Effector memory CD4-positive, alpha-beta T cell (primary cell): Measurements from ENCODE around the gene NDNF.

Experiments
- DNase-seq, 3 donors: peaks; one replicate each; pipeline ENCODE4 v3.0.0-alpha.2; 2020
- H3K27ac ChIP-seq: 2 replicates; pipeline ENCODE4 v1.7.0; 2013; ENCODE audit warnings: mild to moderate bottlenecking, low read length, moderate library complexity; ENCODE audit not compliant: insufficient read depth, poor library complexity, severe bottlenecking
- H3K27me3 ChIP-seq: replicated peaks from 2 replicates; pipeline ENCODE4 v1.7.0; 2013; ENCODE audit warnings: mild to moderate bottlenecking, low read length; ENCODE audit not compliant: insufficient read depth, control insufficient read depth, poor library complexity, severe bottlenecking
- H3K36me3 ChIP-seq: 2 replicates; pipeline ENCODE4 v1.7.0; 2013; ENCODE audit warnings: mild to moderate bottlenecking, low read length, moderate library complexity; ENCODE audit not compliant: control insufficient read depth, insufficient read depth
- H3K4me1 ChIP-seq: 2 replicates; pipeline ENCODE4 v1.7.0; 2013; ENCODE audit warnings: low read length, mild to moderate bottlenecking; ENCODE audit not compliant: control insufficient read depth, insufficient read depth, poor library complexity, severe bottlenecking
- H3K4me3 ChIP-seq: 2 replicates; pipeline ENCODE4 v1.7.0; 2013; ENCODE audit warnings: low read length, low read depth, mild to moderate bottlenecking; ENCODE audit not compliant: insufficient read depth, poor library complexity, severe bottlenecking
- H3K9me3 ChIP-seq: 2 replicates; pipeline ENCODE4 v1.7.0; 2013; ENCODE audit warnings: mild to moderate bottlenecking, low read length, moderate library complexity; ENCODE audit not compliant: control insufficient read depth

NDNF gene

DNA sequence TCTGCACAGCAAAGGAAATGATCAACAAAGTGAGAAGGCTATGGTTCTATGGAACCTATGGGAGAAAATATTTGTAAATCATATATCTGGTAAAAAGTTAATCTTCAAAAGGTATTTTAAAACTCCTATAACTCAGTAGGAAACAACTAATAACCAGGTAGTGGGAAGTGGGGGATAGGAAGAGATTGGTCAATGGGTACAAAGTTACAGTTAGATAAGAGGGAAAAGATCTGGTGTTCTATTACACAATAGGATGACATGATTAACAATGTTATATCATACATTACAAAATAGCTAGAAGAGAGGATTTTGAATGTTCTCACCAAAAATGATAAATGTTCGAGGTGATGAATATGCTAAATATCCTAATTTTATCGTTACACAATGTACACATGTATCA lies 46.3 kb downstream of the NDNF start:
- Histone ChIP-seq H3K4me3 (no peak overlapping the region), H3K36me3 (no peaks in the 10 kb centered on the region), H3K27me3 (no peaks in the 10 kb centered on the region), H3K4me1 (no peaks in the 10 kb centered on the region), H3K9me3 (no peaks in the 10 kb centered on the region), H3K27ac (no peak overlapping the region)
- DNase-seq: no peak

GRCh38 chr4:121025540-121025939 lies 46.8 kb downstream of the NDNF start:
- H3K4me3 ChIP-seq: no peak overlapping the region
- H3K36me3 ChIP-seq: no peaks in the 10 kb centered on the region
- no peaks in the 10 kb centered on the region for H3K27me3 ChIP-seq
- H3K4me1 ChIP-seq: no peaks in the 10 kb centered on the region
- DNase-seq: no peak
- H3K9me3 ChIP-seq: no peaks in the 10 kb centered on the region
- H3K27ac ChIP-seq: no peak overlapping the region

DNA sequence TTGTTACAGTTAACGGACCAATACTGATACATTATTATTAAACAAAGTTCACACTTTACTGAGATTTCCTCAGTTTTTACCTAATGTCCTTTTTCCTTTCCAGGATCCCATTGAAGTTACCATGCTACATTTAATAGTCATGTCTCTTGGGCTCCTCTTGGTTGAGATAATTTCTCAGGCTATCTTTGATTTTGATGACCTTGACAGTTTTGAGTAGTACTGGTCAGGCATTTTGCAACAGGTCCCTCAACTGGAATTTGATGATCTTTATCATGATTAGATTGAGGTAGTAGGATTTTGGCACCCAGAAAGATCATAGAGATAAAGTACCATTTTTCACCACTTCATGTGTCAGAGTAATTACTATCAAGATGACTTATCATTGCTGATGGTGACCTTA lies 53.8 kb downstream of the NDNF start:
- no peaks in the 10 kb centered on the region for H3K36me3 ChIP-seq
- no peak overlapping the region for H3K27ac ChIP-seq
- no peak for DNase-seq
- no peaks in the 10 kb centered on the region for H3K4me1 ChIP-seq
- no peaks in the 10 kb centered on the region for H3K27me3 ChIP-seq
- no peaks in the 10 kb centered on the region for H3K9me3 ChIP-seq
- H3K4me3 ChIP-seq: no peak overlapping the region

DNA sequence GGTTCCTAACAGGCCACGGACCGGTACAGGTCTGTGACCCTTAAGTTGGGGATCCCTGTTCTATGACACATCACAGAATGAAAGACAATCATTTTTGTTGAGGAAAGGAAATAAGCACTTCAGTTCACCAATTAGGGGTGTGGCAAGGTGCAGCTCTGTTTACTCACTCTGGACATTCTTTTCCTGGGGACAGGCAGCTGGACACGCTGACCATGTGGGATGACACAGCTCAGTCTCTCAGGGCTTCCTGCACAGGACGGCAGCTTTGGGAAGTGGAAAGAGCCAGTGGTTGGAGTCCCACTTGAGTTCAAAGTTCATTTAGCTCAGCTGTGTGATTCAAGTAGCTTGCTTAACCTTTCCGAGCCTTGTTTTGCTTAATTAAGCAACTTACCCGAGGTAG lies 55.7 kb downstream of the NDNF start:
- Histone ChIP-seq H3K27ac (no peak overlapping the region), H3K36me3 (no peaks in the 10 kb centered on the region), H3K4me3 (no peak overlapping the region), H3K27me3 (no peaks in the 10 kb centered on the region), H3K9me3 (no peaks in the 10 kb centered on the region), H3K4me1 (no peaks in the 10 kb centered on the region)
- no peak for DNase-seq

DNA sequence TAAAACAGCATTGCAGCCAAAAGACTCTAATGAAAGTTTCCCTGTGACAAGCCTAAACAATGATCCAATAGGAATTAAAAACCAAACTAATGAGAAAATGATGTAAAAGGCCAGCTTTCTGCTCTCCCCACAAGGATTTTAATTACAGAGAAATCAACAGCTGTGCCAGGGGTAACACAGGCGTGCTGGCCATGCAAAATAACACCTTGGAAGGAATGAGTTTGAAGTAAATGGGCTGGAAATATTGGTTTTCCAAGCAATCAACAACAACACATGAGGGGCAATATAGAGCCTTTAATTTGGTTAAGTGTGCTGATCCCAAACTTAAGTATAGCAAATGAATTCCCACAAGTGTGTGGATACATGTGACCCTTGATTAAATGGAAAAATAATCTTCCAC lies 56.9 kb downstream of the NDNF start:
- no peaks in the 10 kb centered on the region for H3K27me3 ChIP-seq
- no peak overlapping the region for H3K4me3 ChIP-seq
- H3K4me1 ChIP-seq: no peaks in the 10 kb centered on the region
- H3K9me3 ChIP-seq: no peaks in the 10 kb centered on the region
- DNase-seq: no peak
- H3K36me3 ChIP-seq: no peaks in the 10 kb centered on the region
- no peak overlapping the region for H3K27ac ChIP-seq

DNA sequence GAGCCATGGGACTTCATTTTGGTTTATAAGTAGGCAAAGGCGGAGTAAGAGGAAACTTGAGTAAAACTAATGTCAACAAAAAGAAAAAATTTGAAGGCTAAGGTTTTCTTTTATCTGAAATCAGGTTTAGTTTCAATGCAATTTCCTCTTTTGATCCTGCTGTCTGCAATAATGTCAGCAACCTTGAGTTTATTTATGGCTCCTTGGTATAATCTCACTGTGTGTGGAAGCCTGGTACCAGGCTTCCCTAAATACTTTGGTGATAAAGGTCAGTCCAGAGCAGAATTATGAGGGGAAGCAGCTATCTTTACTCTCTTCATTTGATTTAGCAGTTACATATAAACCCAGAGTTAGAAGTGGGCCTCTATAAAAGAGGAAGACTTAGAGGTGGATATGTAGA lies 57.8 kb downstream of the NDNF start:
- Histone ChIP-seq H3K4me3 (no peak overlapping the region), H3K9me3 (no peaks in the 10 kb centered on the region), H3K4me1 (no peaks in the 10 kb centered on the region), H3K36me3 (no peaks in the 10 kb centered on the region), H3K27ac (no peak overlapping the region), H3K27me3 (no peaks in the 10 kb centered on the region)
- no peak for DNase-seq

GRCh38 chr4:121011780-121012340 lies 60.5 kb downstream of the NDNF start:
- DNase-seq: no peak
- Histone ChIP-seq H3K36me3 (no peaks in the 10 kb centered on the region), H3K27me3 (no peaks in the 10 kb centered on the region), H3K4me1 (no peaks in the 10 kb centered on the region), H3K4me3 (no peak overlapping the region), H3K27ac (no peak overlapping the region), H3K9me3 (no peaks in the 10 kb centered on the region)

GRCh38 chr4:121011138-121011537 lies 61.2 kb downstream of the NDNF start:
- Histone ChIP-seq H3K4me1 (no peaks in the 10 kb centered on the region), H3K9me3 (no peaks in the 10 kb centered on the region), H3K36me3 (no peaks in the 10 kb centered on the region), H3K27me3 (no peaks in the 10 kb centered on the region), H3K4me3 (no peak overlapping the region), H3K27ac (no peak overlapping the region)
- no peak for DNase-seq

DNA sequence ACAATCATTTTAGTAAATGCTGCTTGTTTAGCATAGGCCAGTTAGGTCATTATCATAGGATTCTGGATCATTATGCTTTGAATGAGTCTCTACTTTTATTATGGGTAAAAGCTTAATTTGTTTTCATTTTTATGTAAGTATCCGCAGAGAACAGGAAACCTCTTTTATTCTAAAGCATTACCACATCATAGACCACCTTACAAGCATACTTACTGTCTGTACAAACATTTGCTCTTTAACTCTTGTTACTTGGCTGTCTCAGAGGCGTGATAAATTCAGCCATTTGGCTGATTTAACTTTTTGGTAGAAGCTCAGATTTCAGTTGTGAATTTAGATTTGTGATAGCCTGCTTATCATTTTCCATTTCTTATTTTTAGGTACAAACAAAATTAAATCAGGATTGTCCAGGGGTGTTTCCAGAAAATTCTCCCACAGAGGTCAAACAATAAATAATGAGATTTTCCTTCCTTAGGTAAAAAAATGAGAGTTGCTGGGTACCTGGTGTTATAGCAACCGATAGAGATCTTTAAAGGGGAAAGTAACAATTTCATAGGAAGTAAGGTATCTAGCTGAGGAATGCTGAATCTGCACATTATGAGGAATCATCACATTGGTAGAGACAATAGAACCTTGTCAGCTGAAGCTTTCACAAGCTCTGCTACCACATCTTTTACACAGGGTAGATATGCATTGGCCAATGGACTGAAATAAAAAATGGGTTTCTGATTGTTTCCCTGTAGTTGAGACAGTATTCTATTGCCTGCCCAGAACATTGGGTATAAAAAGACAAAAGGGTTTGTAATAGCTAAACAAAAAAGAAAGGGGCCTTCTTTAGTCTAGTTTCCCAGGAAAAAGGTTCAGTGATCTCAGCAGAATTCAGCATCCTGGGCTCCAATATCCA lies 62.5 kb downstream of the NDNF start:
- H3K27ac ChIP-seq: no peak overlapping the region
- no peaks in the 10 kb centered on the region for H3K36me3 ChIP-seq
- H3K4me3 ChIP-seq: no peak overlapping the region
- DNase-seq: no peak
- H3K27me3 ChIP-seq: no peaks in the 10 kb centered on the region
- no peaks in the 10 kb centered on the region for H3K4me1 ChIP-seq
- H3K9me3 ChIP-seq: no peaks in the 10 kb centered on the region

- H3K4me3 ChIP-seq: no peak overlapping the region
- no peaks in the 10 kb centered on the region for H3K36me3 ChIP-seq
- no peak overlapping the region for H3K27ac ChIP-seq
- H3K4me1 ChIP-seq: no peaks in the 10 kb centered on the region
- H3K9me3 ChIP-seq: no peaks in the 10 kb centered on the region
- DNase-seq: no peak
- no peaks in the 10 kb centered on the region for H3K27me3 ChIP-seq
Measured at GRCh38 chr4:121007660-121008059, 64.7 kb downstream of the NDNF start.
